GM21825 (cell line): ENCODE measurements around the gene POU6F2.

Experiments used
- ATAC-seq: cut with Tn5 transposase; IDR thresholded peaks from one replicate; pipeline ENCODE4 v1.9.1; 2021; ENCODE audit warnings: mild to moderate bottlenecking, moderate library complexity; ENCODE audit not compliant: unreplicated experiment

The POU6F2 gene

GRCh38 chr7:39392151-39392550 is 414.4 kb downstream of the POU6F2 start:
- ATAC-seq, result no peak

- ATAC-seq, result no peak
Measured at GRCh38 chr7:39394105-39394680, 416.5 kb downstream of the POU6F2 start.

- ATAC-seq, result no peak
Measured at GRCh38 chr7:39399458-39399857, 421.7 kb downstream of the POU6F2 start.

GRCh38 chr7:39399986-39400385 is 422.3 kb downstream of the POU6F2 start:
- ATAC-seq, result no peak

- ATAC-seq, result no peak
Measured at GRCh38 chr7:39400836-39401235, 423.1 kb downstream of the POU6F2 start.

- no peak for ATAC-seq
Measured at GRCh38 chr7:39402034-39402433, 424.3 kb downstream of the POU6F2 start.

GRCh38 chr7:39404907-39405306 is 427.2 kb downstream of the POU6F2 start:
- ATAC-seq, result no peak

GRCh38 chr7:39405581-39405980 is 427.9 kb downstream of the POU6F2 start:
- no peak for ATAC-seq

- ATAC-seq, result no peak
Measured at GRCh38 chr7:39406467-39406866, 428.8 kb downstream of the POU6F2 start.

GRCh38 chr7:39407137-39407536 is 429.4 kb downstream of the POU6F2 start:
- no peak for ATAC-seq

- ATAC-seq, result no peak
Measured at GRCh38 chr7:39407723-39408122, 430.0 kb downstream of the POU6F2 start.

- ATAC-seq, result no peak
Measured at GRCh38 chr7:39408906-39409305, 431.2 kb downstream of the POU6F2 start.

- no peak for ATAC-seq
Measured at GRCh38 chr7:39410582-39410981, 432.9 kb downstream of the POU6F2 start.

GRCh38 chr7:39413636-39414223 is 436.0 kb downstream of the POU6F2 start:
- ATAC-seq, result no peak

GRCh38 chr7:39414224-39415035 is 436.7 kb downstream of the POU6F2 start:
- ATAC-seq, result peak; percentile 92

GRCh38 chr7:39415091-39415787 is 437.5 kb downstream of the POU6F2 start:
- no peak for ATAC-seq

- ATAC-seq, result no peak
Measured at GRCh38 chr7:39416866-39417265, 439.2 kb downstream of the POU6F2 start.

GRCh38 chr7:39417642-39418041 is 439.9 kb downstream of the POU6F2 start:
- no peak for ATAC-seq

- ATAC-seq, result no peak
Measured at GRCh38 chr7:39421251-39421650, 443.5 kb downstream of the POU6F2 start.

GRCh38 chr7:39421661-39422060 is 444.0 kb downstream of the POU6F2 start:
- ATAC-seq, result no peak

GRCh38 chr7:39428221-39428620 is 450.5 kb downstream of the POU6F2 start:
- no peak for ATAC-seq

- ATAC-seq, result no peak
Measured at GRCh38 chr7:39429421-39429820, 451.7 kb downstream of the POU6F2 start.
